Measurements from ENCODE around the gene CBARP.

GRCh38 chr19:1269065-1269477 lies 31.3 kb upstream of the CBARP start, which contains the start of gene CIRBP:
- TF ChIP-seq CTCF (IDR thresholded peaks at IDR 0.05) (peak in 2 of 12 donors; percentile 11 to 15), POLR2A (IDR thresholded peaks at IDR 0.05) (peak; percentile 99 to 100)
